ENCODE results near the gene MYF6.

DNA sequence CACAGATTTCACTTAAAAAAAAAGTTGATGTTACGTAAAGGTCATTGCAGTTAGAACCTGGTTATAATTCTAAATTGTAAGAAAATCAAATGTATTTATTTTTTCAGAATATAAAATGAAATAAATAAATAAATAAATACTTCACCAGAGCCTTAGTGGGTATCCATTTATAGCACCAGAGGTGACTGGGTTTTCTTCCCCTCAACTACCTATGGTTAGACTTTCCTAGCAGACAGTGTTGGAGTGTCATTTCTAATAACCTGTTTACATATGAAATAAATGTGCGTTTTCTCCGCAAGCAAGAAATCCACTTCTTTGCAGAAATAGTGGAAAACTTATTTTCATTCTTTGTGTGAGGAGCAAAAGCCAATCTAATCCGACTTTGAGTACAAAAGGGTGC, 6.0 kb downstream of the MYF6 start:
- TF ChIP-seq POLR2A (IDR thresholded peaks at IDR 0.05; ENCODE audit: borderline replicate concordance, extremely low read depth, insufficient read depth, insufficient read length), result no peak
- no peak for TF ChIP-seq SP1 (IDR thresholded peaks at IDR 0.05; ENCODE audit: low read depth)
- TF ChIP-seq, protein P1, sequence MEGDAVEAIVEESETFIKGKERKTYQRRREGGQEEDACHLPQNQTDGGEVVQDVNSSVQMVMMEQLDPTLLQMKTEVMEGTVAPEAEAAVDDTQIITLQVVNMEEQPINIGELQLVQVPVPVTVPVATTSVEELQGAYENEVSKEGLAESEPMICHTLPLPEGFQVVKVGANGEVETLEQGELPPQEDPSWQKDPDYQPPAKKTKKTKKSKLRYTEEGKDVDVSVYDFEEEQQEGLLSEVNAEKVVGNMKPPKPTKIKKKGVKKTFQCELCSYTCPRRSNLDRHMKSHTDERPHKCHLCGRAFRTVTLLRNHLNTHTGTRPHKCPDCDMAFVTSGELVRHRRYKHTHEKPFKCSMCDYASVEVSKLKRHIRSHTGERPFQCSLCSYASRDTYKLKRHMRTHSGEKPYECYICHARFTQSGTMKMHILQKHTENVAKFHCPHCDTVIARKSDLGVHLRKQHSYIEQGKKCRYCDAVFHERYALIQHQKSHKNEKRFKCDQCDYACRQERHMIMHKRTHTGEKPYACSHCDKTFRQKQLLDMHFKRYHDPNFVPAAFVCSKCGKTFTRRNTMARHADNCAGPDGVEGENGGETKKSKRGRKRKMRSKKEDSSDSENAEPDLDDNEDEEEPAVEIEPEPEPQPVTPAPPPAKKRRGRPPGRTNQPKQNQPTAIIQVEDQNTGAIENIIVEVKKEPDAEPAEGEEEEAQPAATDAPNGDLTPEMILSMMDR (IDR thresholded peaks at IDR 0.05 in 2 of 3, conservative IDR thresholded peaks at IDR 0.05 in 1 of 3; ENCODE audit: borderline replicate concordance in 1 of 3, insufficient read depth in 1 of 3, low read depth in 2 of 3, low read length in 2 of 3), result no peak
- TF ChIP-seq JUND (IDR thresholded peaks at IDR 0.05), result no peak
- no peak for TF ChIP-seq ZNF274 (IDR thresholded peaks at IDR 0.05; ENCODE audit: low read depth, low read length)
- no peak for TF ChIP-seq EZH2 (IDR thresholded peaks at IDR 0.05)
- no peak for TF ChIP-seq TCF7L2 (IDR thresholded peaks at IDR 0.05; ENCODE audit: borderline replicate concordance, extremely low read depth, insufficient read depth, insufficient read length)
